Amygdala (tissue), 56 donors: ENCODE results near the gene CEP120.
"Not testable (repeated sequence)": the region's sequence is repeated elsewhere in the genome, so short reads cannot be mapped to it uniquely, and the experiment has no call there.

Experiments
- DNase-seq, 56 donors: peaks; one replicate each; lab custom pipeline; 2025; lab: John Stamatoyannopoulos, UW

Gene CEP120

GRCh38 chr5:123423278-123424149, at the start of gene CEP120:
Gene CEP120, minus strand, starts transcription at chr5:123423403. Its CDS starts 405 bp downstream, at chr5:123422998.
- DNase-seq: peak; percentile 67 to 99 (median 96)

- DNase-seq: no peak
These were observed 49.1 kb upstream of the CEP120 start for GRCh38 chr5:123472150-123472924.

GRCh38 chr5:123471385-123471784, 48.2 kb upstream of the CEP120 start:
- DNase-seq: no peak

- DNase-seq: not testable (repeated sequence)
These were observed 43.6 kb upstream of the CEP120 start for GRCh38 chr5:123466839-123467238.

DNA sequence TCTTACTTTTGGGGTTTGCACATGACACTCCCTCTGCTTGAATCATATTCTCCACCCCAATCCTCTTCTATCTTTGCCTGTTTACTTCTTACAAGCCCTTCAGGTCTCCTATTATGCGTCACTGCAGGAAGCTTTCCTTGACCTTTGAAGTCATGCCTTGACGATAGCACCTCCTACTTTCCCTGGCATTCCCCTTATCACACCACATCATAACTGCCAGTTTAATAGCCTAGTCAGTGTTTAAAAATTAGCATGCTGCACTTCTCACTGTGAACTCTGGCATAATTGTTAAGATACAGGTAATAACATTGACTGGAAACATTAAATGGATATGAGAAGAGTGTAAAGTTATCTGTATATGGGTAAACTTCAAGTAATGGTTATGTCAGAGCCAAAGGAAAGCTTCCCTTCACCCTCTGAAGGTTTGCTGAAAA, 37.1 kb upstream of the CEP120 start:
- no peak for DNase-seq

- DNase-seq: not testable (repeated sequence)
These were observed 35.8 kb upstream of the CEP120 start for GRCh38 chr5:123458994-123459393.

GRCh38 chr5:123456242-123456641, 33.0 kb upstream of the CEP120 start:
- DNase-seq: no peak

GRCh38 chr5:123455640-123456039, 32.4 kb upstream of the CEP120 start:
- no peak for DNase-seq

DNA sequence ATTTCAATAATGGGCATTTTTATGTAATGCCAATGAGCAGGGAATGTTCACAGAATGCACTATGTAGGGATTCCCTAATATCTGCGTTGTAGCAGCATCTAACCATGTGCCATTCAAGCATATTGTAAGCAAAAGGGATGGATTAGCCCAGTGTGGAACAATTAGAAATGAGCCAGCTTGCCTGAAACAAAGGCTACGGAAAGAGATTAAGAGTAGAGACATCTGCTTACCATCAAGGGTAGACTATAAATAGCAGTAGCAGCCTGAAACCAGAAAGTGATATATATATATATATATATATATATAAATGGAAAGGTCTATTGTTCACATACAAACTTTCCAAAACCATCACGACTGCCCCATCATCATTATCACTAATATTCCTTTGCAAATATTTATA, 31.9 kb upstream of the CEP120 start:
- no peak for DNase-seq

DNA sequence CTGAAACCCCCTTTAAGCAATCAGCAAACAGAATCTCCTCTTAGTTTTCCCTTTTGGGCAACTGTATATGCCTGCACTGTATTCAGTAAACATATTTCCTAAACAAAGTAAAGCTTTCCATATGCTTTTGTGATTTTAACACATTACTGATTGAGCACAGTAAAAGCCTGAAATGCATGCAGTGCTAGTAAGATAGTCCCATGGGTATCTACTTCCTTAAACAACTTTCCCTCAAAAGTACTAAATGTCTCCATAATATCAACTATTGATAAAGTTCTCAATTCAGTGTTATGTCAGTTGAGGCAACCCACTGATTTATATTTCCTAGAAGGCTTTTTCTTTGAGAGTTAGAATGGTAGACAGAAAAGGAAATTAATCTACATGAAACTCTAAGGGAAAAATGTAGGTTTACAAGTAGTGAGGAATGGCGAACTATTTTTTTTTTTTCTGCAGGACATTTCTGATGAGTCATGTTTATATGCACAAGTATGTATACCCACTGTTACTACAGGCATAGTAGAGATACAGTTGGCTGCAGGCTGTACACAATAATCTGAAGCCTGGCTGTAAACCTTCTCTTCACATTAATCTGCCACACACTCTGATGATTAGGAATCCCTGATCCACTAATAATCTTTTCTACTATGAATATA, 31.2 kb upstream of the CEP120 start:
- DNase-seq: no peak

DNA sequence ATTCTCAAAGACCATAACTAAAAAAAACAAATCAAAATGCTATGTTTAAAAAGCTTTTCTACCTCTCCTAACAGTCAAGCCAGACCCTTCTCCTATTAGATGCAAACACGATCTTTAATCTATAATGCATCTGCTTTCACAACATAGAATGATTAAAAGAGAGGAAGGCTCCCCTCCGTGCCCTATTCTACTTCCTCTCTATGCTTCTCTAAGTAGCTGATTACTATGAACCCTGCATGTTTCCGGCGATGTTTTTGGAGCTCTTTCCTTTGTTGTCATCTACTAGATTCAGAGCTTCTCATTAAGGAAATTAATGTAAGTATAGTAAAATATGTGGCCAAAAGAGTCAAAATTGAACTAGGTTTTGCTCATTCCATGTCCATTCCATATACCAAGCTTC, 29.2 kb upstream of the CEP120 start:
- no peak for DNase-seq

- DNase-seq: no peak
These were observed 27.8 kb upstream of the CEP120 start for GRCh38 chr5:123451047-123451446.

GRCh38 chr5:123450640-123451039, 27.4 kb upstream of the CEP120 start:
- peak in 7 of 56 donors; percentile 4 to 47 (median 9) for DNase-seq

- DNase-seq: no peak
These were observed 26.9 kb upstream of the CEP120 start for GRCh38 chr5:123450114-123450513.

DNA sequence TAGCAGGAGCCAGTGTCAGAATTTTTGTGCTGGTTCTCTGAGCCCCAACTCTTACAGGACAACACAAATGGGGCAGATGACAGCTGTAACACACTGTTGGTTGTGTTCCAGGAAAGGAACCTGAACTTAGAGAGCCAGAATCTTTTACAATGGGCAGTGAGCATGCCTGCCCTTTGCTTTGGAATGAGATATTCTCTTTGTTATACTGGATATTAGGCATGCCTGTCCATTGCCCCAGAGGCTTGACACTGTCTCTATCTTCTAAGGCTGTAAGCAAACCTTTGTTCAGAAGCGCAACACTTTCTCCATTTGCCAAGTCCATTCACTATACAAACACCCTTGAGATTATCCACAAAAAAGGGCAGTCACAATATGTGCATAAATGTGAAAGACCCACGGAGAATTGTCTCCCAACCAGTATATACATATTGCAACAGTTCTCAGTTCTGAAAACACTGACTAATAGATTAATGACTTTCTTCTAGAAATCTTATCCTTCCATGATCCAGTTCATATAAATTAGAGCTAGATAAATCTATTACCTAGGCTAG, 26.3 kb upstream of the CEP120 start:
- no peak for DNase-seq

GRCh38 chr5:123448743-123449142, 25.5 kb upstream of the CEP120 start:
- no peak for DNase-seq

- DNase-seq: no peak
These were observed 24.9 kb upstream of the CEP120 start for GRCh38 chr5:123448017-123448617.

DNA sequence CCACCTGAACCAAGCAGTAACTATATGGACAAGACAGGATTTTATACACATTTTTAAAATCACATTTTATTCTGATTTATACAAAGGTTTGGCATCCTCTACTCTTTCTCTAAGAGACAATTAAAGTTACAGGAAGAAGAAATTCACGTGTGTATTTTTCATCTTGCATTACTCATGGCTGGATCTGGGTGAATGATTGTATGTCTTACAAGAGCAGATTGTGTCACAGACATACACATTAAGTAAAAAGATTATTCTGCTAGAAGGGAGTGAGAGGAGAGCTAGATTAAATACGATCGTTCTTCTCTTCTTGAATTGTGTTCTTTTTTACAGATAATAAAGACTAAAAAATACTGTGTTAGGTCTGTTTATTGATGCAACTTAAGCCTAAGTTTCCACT, 20.8 kb upstream of the CEP120 start:
- no peak for DNase-seq

- DNase-seq: no peak
These were observed 18.2 kb upstream of the CEP120 start for GRCh38 chr5:123441408-123441807.

- no peak for DNase-seq
These were observed 17.4 kb upstream of the CEP120 start for GRCh38 chr5:123440456-123441181.
